H1 (cell line): ENCODE results near the gene FBXO30. TPM values are rescaled to one million over a fixed set of nuclear protein-coding genes. Genes with fewer than 3 reads are reported as not detected.

ENCODE experiments used
- BRCA1 ChIP-seq: IDR thresholded peaks from 2 replicates; pipeline ENCODE4 v1.6.1; 2012; ENCODE audit warnings: low read depth, low read length, improper control_type of control experiment
- FOSL1 ChIP-seq: IDR thresholded peaks from 2 replicates; pipeline ENCODE4 v1.6.1; 2011; ENCODE audit warnings: mild to moderate bottlenecking, low read depth, low read length, moderate library complexity; ENCODE audit not compliant: insufficient read depth
- polyA plus RNA-seq, 7 experiments: library from polyadenylated mRNA; depleted of rRNA in 3 of 7; stranded (reverse) in 5 of 7; unstranded in 2 of 7; fragments of >200 nt in 5 of 7; fragments of 200-250 nt in 2 of 7; gene quantifications; 1 replicate in 5 of 7; 2 replicates in 1 of 7; 4 replicates in 1 of 7; pipeline versions ENCODE4 v1.2.1 to v1.2.3, GENCODE V29; 2011 to 2013; ENCODE audit warnings: missing spikeins in 2 of 7, mixed read lengths in 2 of 7
- total RNA-seq: library from RNA; stranded (reverse); fragmentation: NEBNext Ultra II Directional; extraction: Animal tissue kit (Norgen Biotek cat#: 25700); gene quantifications from 2 replicates; pipeline ENCODE4 v1.2.1, GENCODE V29; 2021
- TF ChIP-seq, protein P1 (sequence below): IDR thresholded peaks from 2 replicates; pipeline ENCODE4 v1.6.1; 2012; ENCODE audit warnings: low read length, inconsistent platforms

FBXO30 gene
- total and polyA plus RNA-seq, 2 of the 8 experiments (the other 6 are each of a cell fraction or from before 2014, with no cell fraction given): 3.9 to 18.3 TPM

DNA sequence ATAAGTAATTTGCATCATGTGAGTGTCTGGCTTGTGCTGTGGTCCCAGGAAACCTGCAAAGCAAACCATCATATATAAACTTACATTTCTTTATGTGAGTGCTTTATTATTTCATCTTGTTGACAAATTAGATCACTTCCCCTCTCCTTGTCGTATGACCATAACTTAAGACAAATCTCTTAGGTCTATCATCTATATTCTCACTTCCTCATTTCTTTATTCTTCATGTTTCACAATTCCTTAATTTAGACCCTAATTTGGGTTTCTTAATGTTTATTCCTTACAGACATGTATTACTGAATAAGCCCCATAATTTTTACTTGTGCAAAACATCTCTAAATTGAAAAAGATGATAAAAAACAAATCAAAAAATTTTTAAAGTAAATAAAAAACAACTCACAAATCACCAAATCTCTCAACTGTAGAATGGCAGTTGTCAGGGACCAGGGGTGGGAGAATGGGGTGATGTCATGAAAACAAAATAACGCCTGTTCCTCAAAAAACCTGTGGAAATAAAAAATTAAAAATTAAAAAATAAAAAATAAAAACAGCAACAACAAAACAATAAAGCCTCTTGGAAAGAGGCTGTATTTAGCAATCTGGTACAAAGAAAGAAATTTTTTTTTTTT lies 49.5 kb upstream of the FBXO30 start (continued):
- TF ChIP-seq FOSL1 (no peak), BRCA1 (no peak)
- TF ChIP-seq, protein P1, sequence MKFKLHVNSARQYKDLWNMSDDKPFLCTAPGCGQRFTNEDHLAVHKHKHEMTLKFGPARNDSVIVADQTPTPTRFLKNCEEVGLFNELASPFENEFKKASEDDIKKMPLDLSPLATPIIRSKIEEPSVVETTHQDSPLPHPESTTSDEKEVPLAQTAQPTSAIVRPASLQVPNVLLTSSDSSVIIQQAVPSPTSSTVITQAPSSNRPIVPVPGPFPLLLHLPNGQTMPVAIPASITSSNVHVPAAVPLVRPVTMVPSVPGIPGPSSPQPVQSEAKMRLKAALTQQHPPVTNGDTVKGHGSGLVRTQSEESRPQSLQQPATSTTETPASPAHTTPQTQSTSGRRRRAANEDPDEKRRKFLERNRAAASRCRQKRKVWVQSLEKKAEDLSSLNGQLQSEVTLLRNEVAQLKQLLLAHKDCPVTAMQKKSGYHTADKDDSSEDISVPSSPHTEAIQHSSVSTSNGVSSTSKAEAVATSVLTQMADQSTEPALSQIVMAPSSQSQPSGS: no peak
- TF ChIP-seq, all 59 proteins: peak for 0
